Calu3 (cell line): ENCODE measurements around the gene CRTC1. TPM values are rescaled to one million over a fixed set of nuclear protein-coding genes. Genes with fewer than 3 reads are reported as not detected.
A peak's percentile ranks its signal among the peaks of the same experiment; 100 is the strongest.

Source experiments
- BruUV-seq: library from RNA; stranded (reverse); fragments of 400-500 nt; replicated peaks from 2 replicates; lab custom pipeline; 2021; lab: Mats Ljungman, UMichigan
- CTCF ChIA-PET: fragments of 300-600 bp; sonication (Branson Sonifier 250); formaldehyde crosslinking; loops from one replicate; lab custom pipeline; 2022; ENCODE audit warnings: antibody characterized with exemption; lab: Charles Lee
- DNase-seq: peaks from one replicate; pipeline ENCODE4 v3.0.0; 2022
- H3K27ac Mint-ChIP-seq: one replicate; pipeline ENCODE4 v1.8.0; 2022; ENCODE audit warnings: mixed read lengths; ENCODE audit not compliant: unreplicated experiment
- H3K27me3 Mint-ChIP-seq: one replicate; pipeline ENCODE4 v1.8.0; 2022; ENCODE audit warnings: mixed read lengths; ENCODE audit not compliant: unreplicated experiment
- H3K36me3 Mint-ChIP-seq: one replicate; pipeline ENCODE4 v1.8.0; 2022; ENCODE audit warnings: mild to moderate bottlenecking, moderate library complexity, mixed read lengths; ENCODE audit not compliant: insufficient read depth, unreplicated experiment
- H3K4me1 Mint-ChIP-seq: one replicate; pipeline ENCODE4 v1.8.0; 2022; ENCODE audit warnings: mild to moderate bottlenecking, low read depth, mixed read lengths; ENCODE audit not compliant: unreplicated experiment
- H3K4me3 Mint-ChIP-seq: one replicate; pipeline ENCODE4 v1.8.0; 2022; ENCODE audit warnings: mild to moderate bottlenecking, low read depth, moderate library complexity, mixed read lengths; ENCODE audit not compliant: unreplicated experiment
- H3K9me3 Mint-ChIP-seq: one replicate; pipeline ENCODE4 v1.8.0; 2022; ENCODE audit warnings: low read depth, mixed read lengths; ENCODE audit not compliant: unreplicated experiment
- CTCF ChIP-seq: fragments of 200-600 bp; IDR thresholded peaks from one replicate; pipeline ENCODE4 v1.8.0; 2022; ENCODE audit warnings: antibody characterized with exemption; ENCODE audit not compliant: unreplicated experiment
- intact Hi-C: fragments of 100-400 bp; cut with micrococcal nuclease; formaldehyde crosslinking; loops from one replicate; pipeline ENCODE4 v1.10.0; 2022; ENCODE audit not compliant: unreplicated experiment
- total RNA-seq: library from RNA; stranded (reverse); gene quantifications from 2 replicates; pipeline ENCODE4 v1.2.3, GENCODE V29; 2022

Gene CRTC1
- total RNA-seq, 1 experiment from 2014 or later: 8.5 TPM

- Mint-ChIP-seq H3K27ac (no peak overlapping the region), H3K9me3 (no peaks in the 10 kb centered on the region), H3K4me3 (no peak overlapping the region), H3K36me3 (no peaks in the 10 kb centered on the region), H3K27me3 (no peaks in the 10 kb centered on the region), H3K4me1 (peaks cover 9% of the 10 kb centered on the region)
- intact Hi-C loops: no loop called here
- DNase-seq: peak; percentile 30
- CTCF ChIA-PET: no interaction called here
- no peak for TF ChIP-seq CTCF
- no TSS peak for BruUV-seq
Observed at GRCh38 chr19:18697680-18698079, 14.2 kb downstream of the CRTC1 start.

- no TSS peak for BruUV-seq
- DNase-seq: no peak
- TF ChIP-seq CTCF: no peak
- no peaks in the 10 kb centered on the region for H3K9me3 Mint-ChIP-seq
- CTCF ChIA-PET: no interaction called here
- no peak overlapping the region for H3K27ac Mint-ChIP-seq
- H3K36me3 Mint-ChIP-seq: no peaks in the 10 kb centered on the region
- intact Hi-C loops: no loop called here
- H3K27me3 Mint-ChIP-seq: no peaks in the 10 kb centered on the region
- peaks cover 9% of the 10 kb centered on the region for H3K4me1 Mint-ChIP-seq
- no peak overlapping the region for H3K4me3 Mint-ChIP-seq
Observed at GRCh38 chr19:18698321-18699167, 15.1 kb downstream of the CRTC1 start.

GRCh38 chr19:18699403-18700054 lies 16.0 kb downstream of the CRTC1 start:
- Mint-ChIP-seq H3K36me3 (no peaks in the 10 kb centered on the region), H3K27ac (no peak overlapping the region), H3K4me1 (peaks cover 9% of the 10 kb centered on the region), H3K4me3 (no peak overlapping the region), H3K27me3 (no peaks in the 10 kb centered on the region), H3K9me3 (no peaks in the 10 kb centered on the region)
- intact Hi-C loops: no loop called here
- BruUV-seq: no TSS peak
- CTCF ChIA-PET: no interaction called here
- no peak for TF ChIP-seq CTCF
- no peak for DNase-seq

GRCh38 chr19:18700501-18701249 lies 17.2 kb downstream of the CRTC1 start:
- intact Hi-C loops: no loop called here
- TF ChIP-seq CTCF: no peak
- no TSS peak for BruUV-seq
- no peaks in the 10 kb centered on the region for H3K9me3 Mint-ChIP-seq
- peaks cover 9% of the 10 kb centered on the region for H3K4me1 Mint-ChIP-seq
- no peaks in the 10 kb centered on the region for H3K36me3 Mint-ChIP-seq
- CTCF ChIA-PET: no interaction called here
- H3K27me3 Mint-ChIP-seq: no peaks in the 10 kb centered on the region
- H3K27ac Mint-ChIP-seq: no peak overlapping the region
- peak; percentile 43 for DNase-seq
- peak overlapping the region; percentile 60 for H3K4me3 Mint-ChIP-seq
